AG04450 (cell line): Measurements from ENCODE around the gene TMEM14C. TPM values are rescaled to one million over a fixed set of nuclear protein-coding genes. Genes with fewer than 3 reads are reported as not detected.

Source experiments
- CTCF ChIA-PET: fragments of 300-600, 350-600 bp; formaldehyde crosslinking; extraction: SDS; loops from one replicate; lab custom pipeline; 2022; ENCODE audit warnings: antibody characterized with exemption, inconsistent platforms; lab: Charles Lee
- POLR2A ChIA-PET: fragments of 350-600 bp; formaldehyde crosslinking; extraction: SDS; loops from one replicate; lab custom pipeline; 2021; ENCODE audit warnings: antibody characterized with exemption, inconsistent platforms; lab: Yijun Ruan, JAX
- DNase-seq: peaks from one replicate; pipeline ENCODE4 v3.0.0-alpha.2; 2011; ENCODE audit warnings: low read depth, low spot score
- H3K27ac ChIP-seq: one replicate; pipeline ENCODE4 v1.5.1; 2012; ENCODE audit warnings: low read depth, low read length, control low read depth
- H3K27me3 ChIP-seq: one replicate; pipeline ENCODE4 v1.6.0; 2012; ENCODE audit warnings: low read length; ENCODE audit not compliant: control insufficient read depth, insufficient read depth
- H3K4me3 ChIP-seq: 2 replicates; pipeline ENCODE4 v1.5.1; 2011; ENCODE audit warnings: mild to moderate bottlenecking, low read depth, low read length, control low read depth
- H3K9me3 ChIP-seq: 2 replicates; pipeline ENCODE4 v1.5.1; 2012; ENCODE audit warnings: low read length; ENCODE audit not compliant: control insufficient read depth, insufficient read depth
- CTCF ChIP-seq: IDR thresholded peaks from 2 replicates; pipeline ENCODE4 v1.5.1; 2011; ENCODE audit warnings: low read depth, low read length, control low read depth, inconsistent platforms
- polyA plus RNA-seq: library from polyadenylated mRNA; depleted of rRNA; stranded (reverse); fragments of >200 nt; gene quantifications from 2 replicates; pipeline ENCODE4 v1.2.3, GENCODE V29; 2011

TMEM14C gene
- polyA plus RNA-seq, 1 experiment, result 385 TPM

GRCh38 chr6:10725044-10725443 lies 2.2 kb downstream of the TMEM14C start:
- Histone ChIP-seq H3K9me3 (no peaks in the 10 kb centered on the region; the same call in 1 of the 2 replicates), H3K27ac (no peak overlapping the region), H3K4me3 (no peak overlapping the region; the same call in 1 of the 2 replicates), H3K27me3 (no peaks in the 10 kb centered on the region)
- no peak for TF ChIP-seq CTCF
- ChIA-PET CTCF (interaction anchor here (0.9 to 1.8 kb wide), 2 partner anchors 35 to 246 kb away, joined by 3 to 9 read pairs; no protein-coding TSS in a partner anchor), POLR2A (interaction anchor here (1.3 to 1.4 kb wide), 3 partner anchors 8 to 31 kb away, joined by 3 to 6 read pairs (median 4); partner anchors contain the start of genes C6orf52 and PAK1IP1)
- no peak for DNase-seq

GRCh38 chr6:10725716-10726115 lies 2.8 kb downstream of the TMEM14C start:
- H3K4me3 ChIP-seq, result no peak overlapping the region
- H3K27ac ChIP-seq, result no peak overlapping the region
- no peak for TF ChIP-seq CTCF
- DNase-seq, result no peak
- H3K9me3 ChIP-seq, result no peaks in the 10 kb centered on the region
- ChIA-PET POLR2A (interaction anchor here (1.3 kb wide), 1 partner anchor 31 kb away, joined by 3 read pairs; the partner anchor contains the start of genes C6orf52 and PAK1IP1), CTCF (interaction anchor here (0.9 kb wide), 1 partner anchor 34 kb away, joined by 3 read pairs; no protein-coding TSS in a partner anchor)
- no peaks in the 10 kb centered on the region for H3K27me3 ChIP-seq

- Histone ChIP-seq H3K4me3 (no peak overlapping the region), H3K27me3 (no peaks in the 10 kb centered on the region), H3K9me3 (no peaks in the 10 kb centered on the region), H3K27ac (no peak overlapping the region)
- DNase-seq, result no peak
- CTCF ChIA-PET, result interaction anchor here (1.1 kb wide), 1 partner anchor 251 kb away, joined by 3 read pairs; no protein-coding TSS in a partner anchor
- POLR2A ChIA-PET, result interaction anchor here (0.7 kb wide), 1 partner anchor 10 kb away, joined by 3 read pairs; no protein-coding TSS in a partner anchor
- no peak for TF ChIP-seq CTCF
These were observed 7.4 kb downstream of the TMEM14C start for GRCh38 chr6:10730254-10730653.

- H3K4me3 ChIP-seq, result no peak overlapping the region
- H3K27ac ChIP-seq, result no peak overlapping the region
- ChIA-PET POLR2A (interaction anchor here (1.3 kb wide), 1 partner anchor 9 kb away, joined by 4 read pairs; no protein-coding TSS in a partner anchor), CTCF (no interaction called here)
- TF ChIP-seq CTCF, result no peak
- H3K9me3 ChIP-seq, result no peaks in the 10 kb centered on the region
- no peaks in the 10 kb centered on the region for H3K27me3 ChIP-seq
- DNase-seq, result no peak
These were observed 10.4 kb downstream of the TMEM14C start for GRCh38 chr6:10733151-10733715.

GRCh38 chr6:10733863-10734262 lies 11.0 kb downstream of the TMEM14C start:
- DNase-seq, result no peak
- Histone ChIP-seq H3K4me3 (no peak overlapping the region), H3K27me3 (no peaks in the 10 kb centered on the region), H3K9me3 (no peaks in the 10 kb centered on the region), H3K27ac (peak overlapping the region; percentile 87)
- no peak for TF ChIP-seq CTCF
- ChIA-PET CTCF (no interaction called here), POLR2A (interaction anchor here (1.3 kb wide), 1 partner anchor 10 kb away, joined by 4 read pairs; no protein-coding TSS in a partner anchor)
